Measurements from ENCODE around the gene RASA3.

DNA sequence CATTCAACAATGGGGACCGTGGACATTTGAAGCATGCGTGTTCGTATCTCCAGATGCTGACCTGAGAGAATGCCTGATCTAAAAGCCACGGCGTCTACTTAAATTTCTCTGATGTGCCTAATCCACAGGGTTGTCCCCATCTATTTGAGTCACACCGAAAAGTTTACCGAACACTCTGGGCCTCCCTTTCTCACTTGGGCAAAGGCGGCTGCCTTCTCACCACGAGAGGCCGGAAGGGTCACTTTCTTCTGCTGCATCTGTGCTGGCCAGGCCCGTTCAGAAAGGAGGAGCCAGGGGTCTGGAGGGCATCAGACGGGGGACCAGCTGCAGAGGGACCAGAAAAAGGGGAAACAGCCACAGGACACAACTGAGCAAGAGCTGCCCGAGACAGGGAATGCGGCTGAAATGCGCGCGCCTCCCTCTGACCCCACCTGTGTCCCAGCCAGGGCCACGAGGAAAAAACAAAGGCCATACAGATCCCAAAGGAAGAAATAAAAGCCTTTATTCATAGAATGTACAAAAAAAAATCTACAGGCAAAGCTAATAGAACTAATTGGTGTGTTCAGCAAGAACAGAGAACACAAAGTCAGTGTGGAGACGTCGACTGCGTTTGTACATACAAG lies 87.2 kb downstream of the RASA3 start:
- TF ChIP-seq, protein P1, sequence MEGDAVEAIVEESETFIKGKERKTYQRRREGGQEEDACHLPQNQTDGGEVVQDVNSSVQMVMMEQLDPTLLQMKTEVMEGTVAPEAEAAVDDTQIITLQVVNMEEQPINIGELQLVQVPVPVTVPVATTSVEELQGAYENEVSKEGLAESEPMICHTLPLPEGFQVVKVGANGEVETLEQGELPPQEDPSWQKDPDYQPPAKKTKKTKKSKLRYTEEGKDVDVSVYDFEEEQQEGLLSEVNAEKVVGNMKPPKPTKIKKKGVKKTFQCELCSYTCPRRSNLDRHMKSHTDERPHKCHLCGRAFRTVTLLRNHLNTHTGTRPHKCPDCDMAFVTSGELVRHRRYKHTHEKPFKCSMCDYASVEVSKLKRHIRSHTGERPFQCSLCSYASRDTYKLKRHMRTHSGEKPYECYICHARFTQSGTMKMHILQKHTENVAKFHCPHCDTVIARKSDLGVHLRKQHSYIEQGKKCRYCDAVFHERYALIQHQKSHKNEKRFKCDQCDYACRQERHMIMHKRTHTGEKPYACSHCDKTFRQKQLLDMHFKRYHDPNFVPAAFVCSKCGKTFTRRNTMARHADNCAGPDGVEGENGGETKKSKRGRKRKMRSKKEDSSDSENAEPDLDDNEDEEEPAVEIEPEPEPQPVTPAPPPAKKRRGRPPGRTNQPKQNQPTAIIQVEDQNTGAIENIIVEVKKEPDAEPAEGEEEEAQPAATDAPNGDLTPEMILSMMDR (IDR thresholded peaks at IDR 0.05 in 2 of 3, conservative IDR thresholded peaks at IDR 0.05 in 1 of 3; ENCODE audit: borderline replicate concordance in 1 of 3, insufficient read depth in 1 of 3, low read depth in 2 of 3, low read length in 2 of 3), result no peak
- TF ChIP-seq RAD21 (IDR thresholded peaks at IDR 0.05; ENCODE audit: low read depth) (no peak), EZH2 (IDR thresholded peaks at IDR 0.05) (no peak), POLR2AphosphoS5 (IDR thresholded peaks at IDR 0.05; ENCODE audit: low read depth, low read length) (no peak), SRF (IDR thresholded peaks at IDR 0.05; ENCODE audit: low read depth) (no peak), CEBPB (IDR thresholded peaks at IDR 0.05; ENCODE audit: low read depth) (no peak), EGR1 (IDR thresholded peaks at IDR 0.05; ENCODE audit: low read depth) (no peak), ATF3 (IDR thresholded peaks at IDR 0.05) (no peak), POLR2A (IDR thresholded peaks at IDR 0.05; ENCODE audit: borderline replicate concordance, extremely low read depth, insufficient read depth, insufficient read length) (no peak), SIN3A (IDR thresholded peaks at IDR 0.05; ENCODE audit: low read depth) (no peak), ELF1 (IDR thresholded peaks at IDR 0.05; ENCODE audit: borderline replicate concordance, low read depth) (no peak), ZNF274 (IDR thresholded peaks at IDR 0.05; ENCODE audit: low read depth, low read length) (no peak), ZBTB33 (IDR thresholded peaks at IDR 0.05; ENCODE audit: extremely low read depth, insufficient replicate concordance, low read length) (no peak), YY1 (IDR thresholded peaks at IDR 0.05; ENCODE audit: extremely low read depth, insufficient replicate concordance, low read depth, low read length) (no peak)

All from HCT116 (cell line).